ENCODE results near the gene BST2.

DNA sequence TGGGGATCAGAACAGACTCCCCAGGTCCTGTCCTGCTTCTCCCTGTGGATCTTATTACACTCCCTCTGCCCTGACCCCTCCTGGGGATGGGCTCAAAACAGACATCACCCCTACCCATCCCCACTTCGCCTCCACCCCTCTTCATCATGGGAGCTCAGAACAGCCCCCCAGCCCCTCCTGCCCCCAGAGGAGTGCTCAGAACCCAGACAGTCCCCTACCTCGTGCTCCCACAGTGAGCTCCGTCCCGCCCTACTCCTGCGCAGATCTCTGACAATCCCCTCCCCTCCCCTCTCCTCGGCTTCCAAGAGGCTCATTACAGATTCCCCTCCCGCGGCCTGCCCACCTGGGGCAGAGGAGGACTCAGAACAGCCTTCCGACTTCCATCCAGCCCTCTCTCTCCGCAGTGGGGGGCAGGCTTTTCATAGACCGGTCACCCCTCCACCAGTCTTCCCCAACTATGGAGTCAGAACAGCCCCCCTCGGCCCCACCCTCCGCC lies 49.2 kb upstream of the BST2 start:
- TF ChIP-seq CTCF (IDR thresholded peaks at IDR 0.05; ENCODE audit: insufficient read depth, low read length): no peak
- TF ChIP-seq POLR2AphosphoS5 (IDR thresholded peaks at IDR 0.05; ENCODE audit: low read depth): no peak
- TF ChIP-seq, protein P1, sequence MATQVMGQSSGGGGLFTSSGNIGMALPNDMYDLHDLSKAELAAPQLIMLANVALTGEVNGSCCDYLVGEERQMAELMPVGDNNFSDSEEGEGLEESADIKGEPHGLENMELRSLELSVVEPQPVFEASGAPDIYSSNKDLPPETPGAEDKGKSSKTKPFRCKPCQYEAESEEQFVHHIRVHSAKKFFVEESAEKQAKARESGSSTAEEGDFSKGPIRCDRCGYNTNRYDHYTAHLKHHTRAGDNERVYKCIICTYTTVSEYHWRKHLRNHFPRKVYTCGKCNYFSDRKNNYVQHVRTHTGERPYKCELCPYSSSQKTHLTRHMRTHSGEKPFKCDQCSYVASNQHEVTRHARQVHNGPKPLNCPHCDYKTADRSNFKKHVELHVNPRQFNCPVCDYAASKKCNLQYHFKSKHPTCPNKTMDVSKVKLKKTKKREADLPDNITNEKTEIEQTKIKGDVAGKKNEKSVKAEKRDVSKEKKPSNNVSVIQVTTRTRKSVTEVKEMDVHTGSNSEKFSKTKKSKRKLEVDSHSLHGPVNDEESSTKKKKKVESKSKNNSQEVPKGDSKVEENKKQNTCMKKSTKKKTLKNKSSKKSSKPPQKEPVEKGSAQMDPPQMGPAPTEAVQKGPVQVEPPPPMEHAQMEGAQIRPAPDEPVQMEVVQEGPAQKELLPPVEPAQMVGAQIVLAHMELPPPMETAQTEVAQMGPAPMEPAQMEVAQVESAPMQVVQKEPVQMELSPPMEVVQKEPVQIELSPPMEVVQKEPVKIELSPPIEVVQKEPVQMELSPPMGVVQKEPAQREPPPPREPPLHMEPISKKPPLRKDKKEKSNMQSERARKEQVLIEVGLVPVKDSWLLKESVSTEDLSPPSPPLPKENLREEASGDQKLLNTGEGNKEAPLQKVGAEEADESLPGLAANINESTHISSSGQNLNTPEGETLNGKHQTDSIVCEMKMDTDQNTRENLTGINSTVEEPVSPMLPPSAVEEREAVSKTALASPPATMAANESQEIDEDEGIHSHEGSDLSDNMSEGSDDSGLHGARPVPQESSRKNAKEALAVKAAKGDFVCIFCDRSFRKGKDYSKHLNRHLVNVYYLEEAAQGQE (IDR thresholded peaks at IDR 0.05; ENCODE audit: insufficient replicate concordance, low read depth): no peak

Data from HL-60 (cell line).